HEK293 (cell line): ENCODE data around the gene FAM219B.
"Not testable (repeated sequence)": the region's sequence is repeated elsewhere in the genome, so short reads cannot be mapped to it uniquely, and the experiment has no call there.

Experiments used
- CTCF ChIA-PET: fragments of 350-600 bp; formaldehyde crosslinking; extraction: SDS; loops from one replicate; lab custom pipeline; 2021; ENCODE audit warnings: antibody characterized with exemption; lab: Yijun Ruan, JAX
- POLR2A ChIA-PET: fragments of 300-600 bp; formaldehyde crosslinking; extraction: SDS; loops from one replicate; lab custom pipeline; 2020; ENCODE audit warnings: antibody characterized with exemption, inconsistent platforms; lab: Yijun Ruan, JAX
- H3K27ac ChIP-seq: fragments of 200-500 bp; sonication (Bioruptor generic); 2 replicates; pipeline ENCODE4 v1.5.1; 2014; ENCODE audit warnings: low read depth, low read length, control low read depth, inconsistent platforms; ENCODE audit errors: extremely low read depth
- H3K36me3 ChIP-seq, 2 experiments: fragments of 200-500 bp in 1 of 2; sonication (Bioruptor generic) in 1 of 2; 1 replicate in 1 of 2; 2 replicates in 1 of 2; pipeline ENCODE4 v1.5.1; 2014 to 2017; ENCODE audit warnings: inconsistent platforms in 2 of 2, low read length in 2 of 2; ENCODE audit not compliant: control insufficient read depth in 2 of 2, insufficient read depth in 1 of 2
- H3K4me1 ChIP-seq: fragments of 200-500 bp; sonication (Bioruptor generic); 2 replicates; pipeline ENCODE4 v1.5.1; 2014; ENCODE audit warnings: mild to moderate bottlenecking, low read length, inconsistent platforms; ENCODE audit not compliant: control insufficient read depth, insufficient read depth
- H3K4me3 ChIP-seq: 2 replicates; pipeline ENCODE4 v1.5.1; 2011; ENCODE audit warnings: low read depth, mild to moderate bottlenecking, control low read depth, low read length, moderate library complexity
- H3K9me3 ChIP-seq: fragments of 200-500 bp; sonication (Bioruptor generic); 2 replicates; pipeline ENCODE4 v1.5.1; 2014; ENCODE audit warnings: low read depth, low read length, inconsistent platforms; ENCODE audit not compliant: control insufficient read depth, insufficient read depth
- BCL11B ChIP-seq: fragments of 450-650 bp; formaldehyde crosslinking; IDR thresholded peaks from 2 replicates; pipeline ENCODE4 v1.5.1; 2016; ENCODE audit warnings: low read depth, missing biosample characterization, missing genetic modification characterization
- FEZF1 ChIP-seq: fragments of 450-650 bp; formaldehyde crosslinking; IDR thresholded peaks from 2 replicates; pipeline ENCODE4 v1.5.1; 2016; ENCODE audit warnings: missing biosample characterization, missing genetic modification characterization
- SETDB1 ChIP-seq: IDR thresholded peaks from one replicate; pipeline ENCODE4 v1.6.1; 2017; ENCODE audit warnings: mild to moderate bottlenecking, low read length, moderate library complexity, mixed read lengths; ENCODE audit not compliant: insufficient read length
- ZNF132 ChIP-seq: fragments of 450-650 bp; formaldehyde crosslinking; IDR thresholded peaks from 2 replicates; pipeline ENCODE4 v1.5.1; 2017; ENCODE audit warnings: missing biosample characterization, missing genetic modification characterization, borderline replicate concordance
- ZNF16 ChIP-seq: fragments of 450-650 bp; formaldehyde crosslinking; IDR thresholded peaks from 2 replicates; pipeline ENCODE4 v1.5.1; 2016; ENCODE audit warnings: low read depth, missing biosample characterization, missing genetic modification characterization
- ZNF169 ChIP-seq: fragments of 450-650 bp; formaldehyde crosslinking; IDR thresholded peaks from 2 replicates; pipeline ENCODE4 v1.5.1; 2016; ENCODE audit warnings: missing biosample characterization, missing genetic modification characterization
- ZNF366 ChIP-seq: fragments of 450-650 bp; formaldehyde crosslinking; conservative IDR thresholded peaks from 2 replicates; pipeline ENCODE4 v1.5.1; 2016; ENCODE audit warnings: missing biosample characterization, missing genetic modification characterization
- ZNF394 ChIP-seq: fragments of 450-650 bp; formaldehyde crosslinking; IDR thresholded peaks from 2 replicates; pipeline ENCODE4 v1.5.1; 2016; ENCODE audit warnings: missing biosample characterization, missing genetic modification characterization, mild to moderate bottlenecking, moderate library complexity, borderline replicate concordance
- ZNF426 ChIP-seq: fragments of 450-650 bp; formaldehyde crosslinking; IDR thresholded peaks from 2 replicates; pipeline ENCODE4 v1.5.1; 2017; ENCODE audit warnings: missing biosample characterization, missing genetic modification characterization, mild to moderate bottlenecking, inconsistent platforms, moderate library complexity
- ZNF521 ChIP-seq: fragments of 450-650 bp; formaldehyde crosslinking; IDR thresholded peaks from 2 replicates; pipeline ENCODE4 v1.5.1; 2017; ENCODE audit warnings: missing biosample characterization, mild to moderate bottlenecking, missing genetic modification characterization
- ZNF600 ChIP-seq: fragments of 450-650 bp; formaldehyde crosslinking; IDR thresholded peaks from 2 replicates; pipeline ENCODE4 v1.5.1; 2016; ENCODE audit warnings: missing biosample characterization, missing genetic modification characterization
- ZSCAN16 ChIP-seq: fragments of 450-650 bp; formaldehyde crosslinking; IDR thresholded peaks from 2 replicates; pipeline ENCODE4 v1.5.1; 2016; ENCODE audit warnings: missing biosample characterization, missing genetic modification characterization
- TF ChIP-seq, protein P1 (sequence below): fragments of 450-650 bp; formaldehyde crosslinking; IDR thresholded peaks from 2 replicates; pipeline ENCODE4 v1.5.1; 2016; ENCODE audit warnings: missing biosample characterization, missing genetic modification characterization
- TF ChIP-seq, protein P2 (sequence below): fragments of 450-650 bp; formaldehyde crosslinking; IDR thresholded peaks from 2 replicates; pipeline ENCODE4 v1.5.1; 2016; ENCODE audit warnings: missing biosample characterization, missing genetic modification characterization

Gene FAM219B

DNA sequence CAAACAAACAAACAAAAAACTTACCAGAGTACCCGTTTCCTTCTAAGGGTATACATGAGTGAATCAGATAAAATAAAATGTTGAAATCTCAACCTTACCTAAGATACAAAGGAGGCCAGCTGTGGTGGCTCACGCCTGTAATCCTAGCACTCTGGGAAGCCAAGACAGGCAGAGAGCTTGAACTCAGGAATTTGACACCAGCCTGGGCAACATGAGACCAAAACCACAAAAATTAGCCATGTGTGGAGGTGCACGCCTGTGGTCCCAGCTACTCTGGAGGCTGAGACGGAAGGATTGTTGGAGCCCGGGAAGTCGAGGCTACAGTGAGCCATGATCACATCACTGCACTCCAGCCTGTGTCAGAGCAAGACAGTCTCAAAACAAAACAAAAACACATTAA is 11.0 kb upstream of the FAM219B start:
- Histone ChIP-seq H3K9me3 (no peaks in the 10 kb centered on the region), H3K27ac (0 out of 2 replicates have a peak overlapping the region, but pooled peaks have one; percentile 14), H3K4me3 (no peak overlapping the region), H3K4me1 (no peaks in the 10 kb centered on the region), H3K36me3 (peaks cover 85 to 87% of the 10 kb centered on the region in 2 experiments)
- ChIA-PET CTCF (interaction anchor here (0.7 to 2.1 kb wide), 2 partner anchors 16 to 17 kb away, joined by 4 to 8 read pairs; no protein-coding TSS in a partner anchor), POLR2A (interaction anchor here (0.9 kb wide), 1 partner anchor 11 kb away, joined by 3 read pairs; the partner anchor contains the start of gene FAM219B)
- TF ChIP-seq ZNF521 (tag by site-specific recombination), result no peak
- TF ChIP-seq ZNF16, result no peak
- TF ChIP-seq ZNF600, result 0 out of 2 replicates have a peak, but pooled peaks have one; percentile 42
- TF ChIP-seq SETDB1, result no peak
- no peak for TF ChIP-seq ZNF169 (tag by site-specific recombination)
- TF ChIP-seq ZSCAN16 (tag by site-specific recombination), result no peak
- TF ChIP-seq, protein P1, sequence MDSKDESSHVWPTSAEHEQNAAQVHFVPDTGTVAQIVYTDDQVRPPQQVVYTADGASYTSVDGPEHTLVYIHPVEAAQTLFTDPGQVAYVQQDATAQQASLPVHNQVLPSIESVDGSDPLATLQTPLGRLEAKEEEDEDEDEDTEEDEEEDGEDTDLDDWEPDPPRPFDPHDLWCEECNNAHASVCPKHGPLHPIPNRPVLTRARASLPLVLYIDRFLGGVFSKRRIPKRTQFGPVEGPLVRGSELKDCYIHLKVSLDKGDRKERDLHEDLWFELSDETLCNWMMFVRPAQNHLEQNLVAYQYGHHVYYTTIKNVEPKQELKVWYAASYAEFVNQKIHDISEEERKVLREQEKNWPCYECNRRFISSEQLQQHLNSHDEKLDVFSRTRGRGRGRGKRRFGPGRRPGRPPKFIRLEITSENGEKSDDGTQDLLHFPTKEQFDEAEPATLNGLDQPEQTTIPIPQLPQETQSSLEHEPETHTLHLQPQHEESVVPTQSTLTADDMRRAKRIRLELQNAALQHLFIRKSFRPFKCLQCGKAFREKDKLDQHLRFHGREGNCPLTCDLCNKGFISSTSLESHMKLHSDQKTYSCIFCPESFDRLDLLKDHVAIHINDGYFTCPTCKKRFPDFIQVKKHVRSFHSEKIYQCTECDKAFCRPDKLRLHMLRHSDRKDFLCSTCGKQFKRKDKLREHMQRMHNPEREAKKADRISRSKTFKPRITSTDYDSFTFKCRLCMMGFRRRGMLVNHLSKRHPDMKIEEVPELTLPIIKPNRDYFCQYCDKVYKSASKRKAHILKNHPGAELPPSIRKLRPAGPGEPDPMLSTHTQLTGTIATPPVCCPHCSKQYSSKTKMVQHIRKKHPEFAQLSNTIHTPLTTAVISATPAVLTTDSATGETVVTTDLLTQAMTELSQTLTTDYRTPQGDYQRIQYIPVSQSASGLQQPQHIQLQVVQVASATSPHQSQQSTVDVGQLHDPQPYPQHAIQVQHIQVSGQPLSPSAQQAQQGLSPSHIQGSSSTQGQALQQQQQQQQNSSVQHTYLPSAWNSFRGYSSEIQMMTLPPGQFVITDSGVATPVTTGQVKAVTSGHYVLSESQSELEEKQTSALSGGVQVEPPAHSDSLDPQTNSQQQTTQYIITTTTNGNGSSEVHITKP (tag by site-specific recombination), result no peak
- TF ChIP-seq ZNF426 (tag by site-specific recombination), result no peak
- peak; percentile 33; the same call in 1 of the 2 replicates for TF ChIP-seq ZNF394
- TF ChIP-seq ZNF132, result no peak
- no peak for TF ChIP-seq BCL11B (tag by site-specific recombination)
- TF ChIP-seq ZNF366 (tag by site-specific recombination), result no peak

GRCh38 chr15:74913799-74914198 is 7.1 kb upstream of the FAM219B start:
- CTCF ChIA-PET, result interaction anchor here (0.5 to 3.0 kb wide), 2 partner anchors 12 to 63 kb away, joined by 3 to 13 read pairs; no protein-coding TSS in a partner anchor

DNA sequence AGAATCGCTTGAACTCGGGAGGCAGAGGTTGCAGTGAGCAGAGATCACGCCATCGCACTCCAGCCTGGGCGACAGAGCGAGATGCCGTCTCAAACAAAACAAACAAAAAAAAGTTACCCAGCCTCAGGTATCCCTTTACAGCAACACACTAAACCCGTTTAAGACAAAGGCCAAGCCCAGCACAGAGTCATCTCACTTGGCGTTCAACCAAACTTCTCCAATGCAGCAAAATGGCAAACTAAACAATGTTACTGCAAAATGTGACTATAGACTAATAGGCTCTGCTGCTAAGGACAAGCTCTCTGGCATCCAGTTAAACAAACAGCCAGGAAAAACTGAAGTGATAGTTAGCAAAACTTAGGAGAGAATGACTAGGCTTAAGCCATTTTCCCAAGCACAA is 6.4 kb upstream of the FAM219B start:
- CTCF ChIA-PET, result interaction anchor here (0.7 to 3.0 kb wide), 2 partner anchors 11 to 19 kb away, joined by 3 to 13 read pairs; no protein-coding TSS in a partner anchor
- no peak overlapping the region for H3K27ac ChIP-seq

More at GRCh38 chr15:74913799-74914198, 7.1 kb upstream of the FAM219B start:
- not testable (repeated sequence) for H3K4me1 ChIP-seq, H3K27ac ChIP-seq, H3K4me3 ChIP-seq, H3K9me3 ChIP-seq
- peaks cover 70 to 71% of the 10 kb centered on the region in 2 experiments for H3K36me3 ChIP-seq
- POLR2A ChIA-PET, result interaction anchor here (0.7 kb wide), 1 partner anchor 24 kb away, joined by 3 read pairs; the partner anchor contains the start of gene COX5A

More for the DNA sequence above, 6.4 kb upstream of the FAM219B start:
- Histone ChIP-seq H3K4me1 (no peaks in the 10 kb centered on the region), H3K4me3 (no peak overlapping the region), H3K9me3 (no peaks in the 10 kb centered on the region), H3K36me3 (peaks cover 63% of the 10 kb centered on the region in 2 experiments)
- TF ChIP-seq, protein P2, sequence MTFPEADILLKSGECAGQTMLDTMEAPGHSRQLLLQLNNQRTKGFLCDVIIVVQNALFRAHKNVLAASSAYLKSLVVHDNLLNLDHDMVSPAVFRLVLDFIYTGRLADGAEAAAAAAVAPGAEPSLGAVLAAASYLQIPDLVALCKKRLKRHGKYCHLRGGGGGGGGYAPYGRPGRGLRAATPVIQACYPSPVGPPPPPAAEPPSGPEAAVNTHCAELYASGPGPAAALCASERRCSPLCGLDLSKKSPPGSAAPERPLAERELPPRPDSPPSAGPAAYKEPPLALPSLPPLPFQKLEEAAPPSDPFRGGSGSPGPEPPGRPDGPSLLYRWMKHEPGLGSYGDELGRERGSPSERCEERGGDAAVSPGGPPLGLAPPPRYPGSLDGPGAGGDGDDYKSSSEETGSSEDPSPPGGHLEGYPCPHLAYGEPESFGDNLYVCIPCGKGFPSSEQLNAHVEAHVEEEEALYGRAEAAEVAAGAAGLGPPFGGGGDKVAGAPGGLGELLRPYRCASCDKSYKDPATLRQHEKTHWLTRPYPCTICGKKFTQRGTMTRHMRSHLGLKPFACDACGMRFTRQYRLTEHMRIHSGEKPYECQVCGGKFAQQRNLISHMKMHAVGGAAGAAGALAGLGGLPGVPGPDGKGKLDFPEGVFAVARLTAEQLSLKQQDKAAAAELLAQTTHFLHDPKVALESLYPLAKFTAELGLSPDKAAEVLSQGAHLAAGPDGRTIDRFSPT, result no peak
- peak; percentile 51 for TF ChIP-seq ZNF600
- TF ChIP-seq FEZF1 (tag by site-specific recombination), result 0 out of 2 replicates have a peak, but pooled peaks have one; percentile 26
- POLR2A ChIA-PET, result interaction anchor here (0.7 to 1.8 kb wide), 2 partner anchors 11 to 25 kb away, joined by 3 to 5 read pairs; partner anchors contain the start of gene COX5A
